ENCODE data around the gene CAMTA1. TPM values are rescaled to one million over a fixed set of nuclear protein-coding genes. Genes with fewer than 3 reads are reported as not detected.
A peak's percentile ranks its signal among the peaks of the same experiment; 100 is the strongest.

The CAMTA1 gene
- total RNA-seq, 1 donor from 2014 or later: 62.9 TPM

DNA sequence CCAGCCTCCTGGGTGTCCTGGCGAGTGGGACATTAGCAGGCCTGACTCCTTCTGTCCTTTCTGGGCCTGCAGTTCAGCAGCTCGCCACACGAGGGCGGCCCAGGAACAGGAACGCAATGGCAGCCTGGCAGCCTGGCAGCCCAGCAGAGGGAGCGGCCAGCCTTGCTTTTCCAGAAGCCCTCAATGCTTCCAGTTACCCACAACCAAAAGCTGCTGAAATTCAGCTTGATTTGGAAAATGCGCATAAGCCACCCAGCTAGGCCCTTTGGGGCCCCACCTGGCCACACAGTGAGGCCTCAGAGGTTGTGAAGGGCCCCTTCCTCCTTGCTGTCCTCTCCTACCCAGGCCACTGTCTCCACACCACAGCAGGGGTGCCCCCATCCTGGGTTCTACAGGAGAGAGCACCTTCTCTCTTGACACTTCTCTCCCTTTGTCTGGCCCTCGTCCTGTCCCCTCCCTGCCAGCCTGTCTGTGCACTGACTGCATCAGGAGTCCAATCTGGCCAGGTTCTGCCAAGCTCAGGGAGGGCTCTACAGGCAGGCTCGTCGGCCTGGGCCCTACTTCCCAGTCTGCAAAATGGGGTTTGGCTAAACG, 882.5 kb downstream of the CAMTA1 start:
- Histone ChIP-seq H3K9me3 (no peaks in the 10 kb centered on the region), H3K27ac (no peak overlapping the region), H3K4me3 (no peak overlapping the region), H3K27me3 (no peaks in the 10 kb centered on the region), H3K4me1 (peaks cover 11% of the 10 kb centered on the region), H3K36me3 (no peaks in the 10 kb centered on the region)
- TF ChIP-seq CTCF (IDR thresholded peaks at IDR 0.05): peak; percentile 99 to 100 (median 100)
- peak in 1 of 2 donors; percentile 12 for TF ChIP-seq POLR2AphosphoS5 (IDR thresholded peaks at IDR 0.05; ENCODE audit: insufficient read depth in 1 of 2, low read depth in 1 of 2)
- no peak for TF ChIP-seq POLR2A (IDR thresholded peaks at IDR 0.05)
- intact Hi-C loops (cut with DNase I): no loop called here
- no peak for DNase-seq (ENCODE audit: extremely low spot score in 2 of 2)

- TF ChIP-seq POLR2AphosphoS5 (IDR thresholded peaks at IDR 0.05; ENCODE audit: insufficient read depth in 1 of 2, low read depth in 1 of 2) (no peak), POLR2A (IDR thresholded peaks at IDR 0.05) (no peak), CTCF (IDR thresholded peaks at IDR 0.05) (peak; percentile 36 to 55 (median 49))
- H3K4me1 ChIP-seq: peaks cover 11% of the 10 kb centered on the region
- no peak overlapping the region for H3K27ac ChIP-seq
- intact Hi-C loops (cut with DNase I): no loop called here
- no peaks in the 10 kb centered on the region for H3K27me3 ChIP-seq
- H3K36me3 ChIP-seq: no peaks in the 10 kb centered on the region
- H3K4me3 ChIP-seq: peak overlapping the region in 1 of 2 donors; percentile 17
- H3K9me3 ChIP-seq: no peaks in the 10 kb centered on the region
- no peak for DNase-seq (ENCODE audit: extremely low spot score in 2 of 2)
These were observed 884.5 kb downstream of the CAMTA1 start for GRCh38 chr1:7669559-7670311.

- Histone ChIP-seq H3K27me3 (no peaks in the 10 kb centered on the region), H3K4me3 (no peak overlapping the region), H3K27ac (no peak overlapping the region), H3K36me3 (no peaks in the 10 kb centered on the region), H3K4me1 (peaks cover 11% of the 10 kb centered on the region), H3K9me3 (no peaks in the 10 kb centered on the region)
- TF ChIP-seq POLR2AphosphoS5 (IDR thresholded peaks at IDR 0.05; ENCODE audit: insufficient read depth in 1 of 2, low read depth in 1 of 2) (no peak), CTCF (IDR thresholded peaks at IDR 0.05) (no peak), POLR2A (IDR thresholded peaks at IDR 0.05) (no peak)
- no peak for DNase-seq (ENCODE audit: extremely low spot score in 2 of 2)
- intact Hi-C loops (cut with DNase I): no loop called here
These were observed 885.3 kb downstream of the CAMTA1 start for GRCh38 chr1:7670334-7671145.

- H3K36me3 ChIP-seq: no peaks in the 10 kb centered on the region
- H3K4me1 ChIP-seq: peaks cover 11% of the 10 kb centered on the region
- intact Hi-C loops (cut with DNase I): no loop called here
- DNase-seq (ENCODE audit: extremely low spot score in 2 of 2): no peak
- H3K9me3 ChIP-seq: no peaks in the 10 kb centered on the region
- TF ChIP-seq CTCF (IDR thresholded peaks at IDR 0.05): no peak
- no peak for TF ChIP-seq POLR2A (IDR thresholded peaks at IDR 0.05)
- TF ChIP-seq POLR2AphosphoS5 (IDR thresholded peaks at IDR 0.05; ENCODE audit: insufficient read depth in 1 of 2, low read depth in 1 of 2): no peak
- no peaks in the 10 kb centered on the region for H3K27me3 ChIP-seq
- no peak overlapping the region for H3K27ac ChIP-seq
- H3K4me3 ChIP-seq: no peak overlapping the region
These were observed 885.9 kb downstream of the CAMTA1 start for GRCh38 chr1:7671146-7671465.
